HG03159 (cell line): Measurements from ENCODE around the gene AP3S1.
"Not testable (repeated sequence)": the region's sequence is repeated elsewhere in the genome, so short reads cannot be mapped to it uniquely, and the experiment has no call there.

Experiments
- ATAC-seq: cut with Tn5 transposase; IDR thresholded peaks from one replicate; pipeline ENCODE4 v1.9.1; 2021; ENCODE audit warnings: mild to moderate bottlenecking, moderate library complexity; ENCODE audit not compliant: unreplicated experiment

AP3S1 gene

DNA sequence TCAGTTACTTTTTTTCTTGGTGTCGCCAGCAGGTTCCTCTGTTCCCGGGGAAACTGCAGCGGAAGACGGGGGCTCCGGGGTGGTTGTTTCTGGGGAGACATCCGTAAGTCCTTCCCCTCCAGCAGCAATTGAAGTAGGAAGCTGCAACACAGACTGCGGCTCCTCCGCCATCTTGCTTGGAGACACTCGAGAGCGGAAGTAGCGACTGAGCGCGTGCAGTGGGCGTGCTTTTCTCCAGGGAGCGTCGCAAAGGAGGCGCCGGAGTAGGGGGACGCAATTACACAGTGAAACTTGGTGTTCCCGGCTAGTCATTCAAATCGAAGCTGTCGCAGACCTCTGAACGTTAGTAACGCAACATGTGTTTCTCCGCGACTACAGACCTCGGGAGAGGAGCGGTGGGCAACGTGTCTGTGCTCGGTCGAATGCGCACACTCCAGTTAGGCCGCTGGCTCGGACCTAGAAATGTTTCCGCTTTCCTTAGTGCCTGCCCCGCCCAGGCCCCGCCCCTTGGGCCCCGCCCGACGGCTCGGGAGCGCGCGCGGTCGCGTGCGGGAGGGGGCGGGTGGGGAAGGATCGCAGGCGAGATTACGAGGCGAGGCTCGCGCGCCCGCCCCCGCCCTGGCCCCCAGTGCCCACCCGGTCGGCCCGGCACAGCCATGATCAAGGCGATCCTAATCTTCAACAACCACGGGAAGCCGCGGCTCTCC, at the start of gene AP3S1, which contains the start of gene ATG12:
Gene AP3S1, plus strand, starts transcription at position 554 of the 707 bp plus-strand sequence. Its CDS starts 103 bp downstream, at position 657.
Gene ATG12, minus strand, starts transcription at position 184 of the 707 bp plus-strand sequence. Its CDS starts 13 bp downstream, at position 171.
- ATAC-seq: peak; percentile 85

DNA sequence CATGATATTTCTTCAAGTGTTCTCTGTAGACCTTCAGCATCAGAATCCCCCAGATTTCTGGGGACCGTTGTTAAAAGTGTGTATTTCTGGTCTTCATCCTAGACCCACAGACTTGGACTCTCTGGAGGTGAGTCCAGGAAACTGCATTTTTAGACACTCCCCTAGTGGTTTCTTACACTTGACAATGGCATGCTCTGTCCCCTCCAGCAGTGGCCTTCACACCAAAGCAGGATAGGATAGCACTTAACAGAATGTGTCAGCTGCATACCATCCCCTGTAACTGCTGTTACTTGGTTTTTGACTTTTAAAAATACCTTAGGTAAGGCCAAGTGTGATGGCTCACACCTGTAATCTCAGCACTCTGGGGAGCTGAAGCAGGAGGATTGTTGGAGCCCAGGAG, 46.0 kb upstream of the AP3S1 start:
- ATAC-seq: no peak

DNA sequence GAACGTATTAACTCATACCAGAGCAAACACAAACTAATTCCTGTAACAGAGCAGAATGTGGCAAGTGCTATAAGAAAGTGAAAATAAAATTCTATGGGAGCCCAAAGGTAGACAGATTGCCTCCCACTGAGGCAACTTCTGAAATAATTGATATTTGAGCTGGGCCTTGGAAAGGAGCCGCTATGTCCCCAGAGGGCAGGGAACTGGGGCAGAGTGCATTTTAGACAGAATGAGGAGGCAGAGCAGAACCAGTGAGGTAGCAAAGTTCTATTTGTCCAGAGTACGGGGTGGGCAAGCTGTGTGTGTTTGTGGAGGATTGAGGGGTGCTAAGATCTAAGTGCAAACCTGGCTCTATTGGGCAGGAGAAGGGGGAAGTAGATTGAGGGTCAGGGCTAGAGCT, 45.1 kb upstream of the AP3S1 start:
- ATAC-seq: no peak

DNA sequence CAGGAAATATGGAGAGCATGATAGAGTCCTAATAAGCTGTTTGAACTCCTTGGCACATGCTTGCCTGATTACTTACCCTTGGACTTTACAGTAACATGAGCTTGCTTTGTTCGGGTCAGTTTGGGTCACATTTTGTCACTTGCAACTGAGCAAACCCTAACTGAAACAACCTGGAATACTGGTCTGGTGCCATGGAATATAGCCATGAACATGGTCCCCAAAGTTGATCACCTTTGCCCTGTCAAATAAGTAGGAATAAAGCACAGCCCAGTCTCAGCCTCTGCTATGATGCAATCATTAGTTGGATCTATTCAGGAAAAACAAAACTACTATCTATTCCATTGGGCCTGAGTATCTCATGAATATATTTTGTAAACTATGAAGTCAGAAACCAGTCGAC, 43.5 kb upstream of the AP3S1 start:
- no peak for ATAC-seq

DNA sequence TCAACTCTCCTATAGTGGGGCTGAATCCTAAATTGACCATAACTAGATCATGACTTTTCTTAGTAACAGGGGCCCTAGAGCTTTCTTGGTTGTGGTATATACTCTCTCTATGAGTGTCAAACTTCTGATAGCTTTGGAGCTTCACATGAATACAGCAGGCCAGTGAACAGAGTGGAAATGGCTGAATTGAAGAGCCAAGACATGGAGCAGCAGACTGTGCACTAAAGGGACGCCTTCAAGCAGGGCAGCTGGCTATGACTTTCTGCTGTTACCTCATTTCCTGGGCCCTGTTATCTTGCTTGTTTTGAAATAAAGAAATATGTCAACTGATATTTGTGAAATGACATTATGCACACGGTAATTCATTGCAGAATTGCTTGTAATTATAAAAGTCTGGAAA, 41.6 kb upstream of the AP3S1 start:
- ATAC-seq: no peak

DNA sequence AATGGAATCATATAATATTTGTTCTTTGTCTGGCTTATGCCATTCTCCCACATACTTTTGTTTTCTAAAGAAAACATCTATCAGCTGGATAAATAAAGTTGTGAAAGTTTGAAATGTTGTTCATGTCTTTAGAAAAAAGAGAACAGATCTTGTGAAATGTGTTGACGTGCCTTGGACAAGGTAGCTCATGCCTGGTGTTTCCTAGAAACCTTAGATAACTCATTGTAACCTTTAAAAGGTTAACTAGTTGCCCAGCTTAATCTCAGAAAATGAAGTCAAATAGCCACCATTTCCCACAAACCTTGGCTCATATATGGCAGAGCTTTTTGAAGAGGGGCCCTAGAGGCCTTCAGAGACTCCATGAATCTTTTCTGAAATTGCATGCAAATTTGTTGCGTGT, 40.6 kb upstream of the AP3S1 start:
- no peak for ATAC-seq

DNA sequence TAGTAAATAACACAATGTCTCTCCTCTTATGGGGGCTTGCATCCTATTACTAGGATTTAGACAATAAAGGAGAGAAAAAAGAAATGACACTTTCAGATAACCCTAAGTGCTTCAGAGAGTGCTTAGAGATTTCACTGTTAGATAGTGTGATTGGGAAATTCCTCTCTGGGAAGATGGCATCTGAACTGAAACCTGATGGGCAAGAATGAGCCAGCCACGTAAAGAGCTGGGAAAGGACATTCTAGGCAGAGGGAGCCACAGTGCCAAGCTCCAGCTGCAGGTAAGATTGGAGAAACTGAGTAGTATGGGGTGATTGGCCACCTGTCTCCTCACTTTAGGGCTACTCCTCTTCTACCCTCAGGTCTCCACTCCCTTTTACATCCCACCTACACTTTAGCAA, 39.8 kb upstream of the AP3S1 start:
- ATAC-seq: no peak

DNA sequence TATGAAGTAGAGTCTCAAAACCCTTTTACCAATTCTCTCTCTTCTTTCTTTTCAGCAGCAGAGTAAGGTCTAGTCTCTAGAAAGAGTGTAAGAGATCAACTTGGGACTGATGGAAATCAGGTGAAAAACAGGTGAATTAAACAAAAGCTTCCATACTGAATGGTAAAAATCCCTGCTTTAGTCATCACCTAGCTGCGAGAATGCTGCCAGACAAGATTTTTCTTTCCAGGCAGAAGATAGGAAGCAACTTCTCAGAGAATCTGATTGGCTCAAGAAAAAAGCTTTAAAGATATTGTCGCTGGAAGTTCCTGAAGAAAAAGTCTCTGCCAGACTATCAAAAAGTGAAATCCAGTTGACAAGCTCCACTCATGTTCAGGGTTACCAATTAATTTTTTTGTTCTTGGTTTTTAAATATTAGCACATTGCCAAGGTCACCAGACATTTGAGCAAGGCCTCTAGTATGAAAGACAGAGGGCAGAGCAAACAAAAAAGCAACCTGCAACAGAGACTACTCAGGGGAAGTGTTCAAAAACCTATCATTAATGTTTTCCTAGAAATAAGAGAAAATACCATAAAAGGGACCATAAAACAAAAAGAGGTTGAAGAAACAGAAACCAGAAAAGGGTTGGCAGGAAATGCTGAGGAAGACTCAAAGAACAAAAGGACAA, 34.6 kb upstream of the AP3S1 start:
- ATAC-seq: no peak

DNA sequence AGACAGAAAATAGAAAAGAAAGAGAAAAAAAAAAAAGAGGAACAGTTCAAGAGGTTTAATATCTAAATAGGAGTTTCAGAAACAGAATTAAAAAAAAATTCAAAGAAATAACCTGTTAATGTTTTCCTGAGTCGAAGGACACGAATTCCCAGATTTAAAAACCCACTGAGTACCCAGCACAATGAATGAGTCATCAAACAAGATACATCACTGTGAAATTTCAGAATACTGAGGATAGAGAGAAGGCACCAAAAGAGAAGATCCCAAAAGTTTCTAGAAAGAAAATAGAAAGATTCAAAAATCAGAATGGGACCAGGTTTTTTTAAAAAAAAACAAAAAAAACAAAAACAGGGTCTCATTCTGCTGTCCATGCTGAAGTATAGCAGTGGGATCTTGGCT, 34.1 kb upstream of the AP3S1 start:
- ATAC-seq: no peak

DNA sequence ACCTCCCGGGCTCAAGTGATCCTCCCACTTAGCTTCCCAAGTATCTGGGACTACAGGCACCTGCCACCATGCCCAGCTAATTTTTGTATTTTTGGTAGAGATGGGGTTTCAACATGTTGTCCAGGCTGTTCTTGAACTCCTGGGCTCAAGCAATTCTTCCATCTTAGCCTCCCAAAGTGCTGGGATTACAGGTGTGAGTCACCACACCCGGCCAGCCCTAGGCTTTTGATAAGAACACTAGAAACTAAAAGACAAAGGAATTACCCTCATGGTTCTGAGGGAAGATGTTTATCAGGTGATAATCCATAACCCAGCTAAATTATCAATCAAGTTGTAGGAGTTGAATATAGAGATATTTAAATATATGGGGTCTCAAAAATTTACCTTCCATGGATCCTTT, 33.7 kb upstream of the AP3S1 start:
- not testable (repeated sequence) for ATAC-seq

DNA sequence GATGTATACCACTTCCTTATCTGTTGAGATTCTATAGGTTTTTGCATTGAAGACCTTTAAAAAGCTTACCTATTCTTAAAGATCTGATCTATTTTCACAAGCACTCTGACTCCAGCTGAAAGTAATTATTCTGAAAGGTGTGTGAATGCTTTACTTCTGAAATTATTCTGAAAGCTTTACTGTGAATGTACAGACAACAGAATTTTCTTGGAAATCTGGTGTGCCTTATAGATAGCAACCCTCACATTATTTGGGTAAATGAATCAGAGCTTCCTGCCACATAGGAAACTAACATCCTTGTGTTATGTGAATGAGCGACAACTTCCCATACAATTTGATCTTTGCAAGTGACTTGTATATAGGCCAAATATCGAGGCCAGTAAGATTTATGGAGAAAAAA, 31.8 kb upstream of the AP3S1 start:
- ATAC-seq: no peak

DNA sequence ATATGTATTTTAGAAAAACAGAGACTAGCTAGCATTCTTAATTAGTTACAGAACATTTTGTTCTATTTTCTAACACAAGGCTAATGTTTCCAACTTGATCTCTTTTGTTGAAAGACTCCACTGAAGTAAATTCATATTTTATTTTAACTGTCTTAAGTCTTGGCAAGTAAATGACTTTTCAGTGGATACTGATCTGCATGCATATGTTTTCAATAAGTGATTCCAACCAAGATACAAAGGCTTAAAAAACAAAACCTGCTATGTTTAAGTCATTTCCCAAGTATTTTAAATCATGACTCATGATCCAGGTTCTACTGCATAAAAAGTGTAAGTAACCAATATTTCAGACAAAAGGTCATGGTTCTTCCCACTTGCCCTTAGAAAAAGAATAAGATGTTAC, 31.0 kb upstream of the AP3S1 start:
- no peak for ATAC-seq

DNA sequence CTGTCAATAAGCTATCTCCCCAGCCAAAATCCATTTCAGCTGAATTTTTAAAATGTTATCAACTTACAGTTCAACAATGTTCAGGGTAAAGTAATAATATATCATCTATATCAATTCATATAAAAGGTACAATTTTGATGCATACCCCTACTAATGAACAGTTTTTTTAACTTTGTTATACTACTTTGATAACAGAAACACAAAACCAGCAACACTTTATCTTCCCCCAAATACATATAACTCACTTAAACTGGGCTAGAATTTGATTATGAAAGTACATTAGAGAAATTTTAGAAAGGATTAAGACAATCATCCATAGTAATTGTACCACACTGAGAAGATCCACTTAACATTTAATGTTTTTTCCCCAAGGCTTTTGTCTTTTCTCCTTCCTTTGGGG, 30.3 kb upstream of the AP3S1 start:
- no peak for ATAC-seq

DNA sequence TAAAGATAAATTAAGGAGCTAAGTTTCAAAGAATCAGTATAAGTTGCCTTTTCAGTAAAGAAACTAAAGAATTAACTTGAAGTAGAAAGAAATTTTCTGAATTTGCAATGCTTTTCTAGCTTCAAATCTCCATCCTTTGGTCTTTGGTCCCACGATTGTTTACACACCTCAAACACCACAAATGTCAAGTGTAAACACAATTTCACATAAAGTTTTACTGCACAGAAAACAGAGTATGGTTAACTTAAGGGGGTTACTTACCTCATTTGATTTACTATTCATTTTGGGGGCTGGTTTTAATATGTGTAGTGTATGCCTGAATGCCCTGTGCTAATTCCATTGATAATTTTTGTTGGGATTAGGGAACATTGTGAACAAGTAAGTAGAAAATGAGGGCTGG, 29.4 kb upstream of the AP3S1 start:
- ATAC-seq: no peak

DNA sequence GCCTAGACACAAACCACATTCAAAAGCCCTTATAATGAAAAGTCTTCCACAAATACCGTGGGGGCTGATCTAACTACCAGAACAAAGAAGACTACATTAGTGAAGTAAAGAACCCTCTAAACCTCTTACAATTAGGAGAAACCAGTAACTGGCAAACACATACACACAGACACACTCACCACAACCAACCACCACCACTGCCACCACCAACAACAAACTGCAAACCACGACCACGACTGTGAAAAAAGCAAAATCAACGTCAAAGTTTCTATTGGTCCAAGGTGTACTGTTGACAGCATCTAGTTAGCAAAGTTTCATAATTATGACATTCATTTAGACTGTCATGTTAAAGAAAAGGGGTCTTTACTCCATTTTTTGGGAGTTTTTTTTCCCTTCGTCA, 28.0 kb upstream of the AP3S1 start:
- no peak for ATAC-seq

DNA sequence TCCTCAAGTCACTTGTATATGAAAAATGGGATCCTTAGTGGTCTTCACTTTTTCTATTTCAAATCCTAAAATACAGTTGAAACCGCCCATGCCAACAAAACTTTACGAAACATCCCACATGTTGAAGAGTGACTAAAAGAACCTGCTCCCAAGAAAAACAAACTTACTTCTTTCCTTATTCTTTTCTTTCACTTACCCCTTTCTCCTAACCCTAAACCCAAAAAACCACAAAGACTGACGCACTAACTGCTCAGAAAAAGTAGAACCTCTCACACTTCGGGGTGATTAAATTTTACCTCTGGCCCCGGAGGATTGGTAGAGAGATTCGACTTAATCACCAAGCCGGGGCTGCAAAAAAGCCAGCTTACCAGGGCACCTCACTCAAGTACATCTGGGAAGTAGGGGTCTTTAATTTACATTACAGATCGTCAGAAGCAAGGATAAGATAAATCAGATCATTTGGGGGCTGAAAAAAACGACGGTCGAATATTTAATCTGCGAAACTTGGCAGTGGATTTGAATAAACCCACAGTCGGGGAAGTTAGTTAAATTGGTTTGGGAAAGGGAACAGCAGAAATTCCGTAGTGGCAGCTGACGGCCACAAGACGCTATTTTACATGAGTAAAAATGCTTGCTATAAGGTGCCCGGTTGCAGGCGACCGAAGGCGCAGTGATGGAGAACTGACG, 26.6 kb upstream of the AP3S1 start:
- ATAC-seq: no peak

DNA sequence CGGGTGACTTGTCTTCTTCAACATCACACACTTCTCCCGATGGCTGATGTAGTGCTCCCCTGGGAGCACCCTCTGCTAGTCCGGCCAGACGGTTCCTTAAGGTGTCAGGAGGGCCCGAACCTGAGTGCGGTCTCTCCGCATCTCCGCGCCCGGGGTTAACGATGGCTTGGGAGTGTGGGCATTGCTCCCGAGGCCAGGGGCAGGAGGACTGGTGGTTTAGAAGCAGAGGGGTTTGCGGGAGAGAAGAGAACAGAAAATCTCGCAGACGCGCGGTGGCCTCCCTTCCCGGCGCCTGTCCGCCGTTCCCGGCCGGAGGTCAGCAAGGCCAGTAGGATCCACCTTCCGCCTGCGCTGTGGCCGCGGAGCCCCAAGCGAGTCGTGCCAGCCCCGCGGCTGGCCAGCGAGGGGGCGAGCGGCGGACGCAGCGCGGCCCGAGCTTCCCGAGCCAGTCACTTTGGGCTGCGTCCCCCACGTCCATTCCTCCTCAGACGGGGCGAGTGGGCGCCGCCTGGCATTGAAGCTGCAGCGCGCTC, 26.0 kb upstream of the AP3S1 start:
- ATAC-seq: no peak

DNA sequence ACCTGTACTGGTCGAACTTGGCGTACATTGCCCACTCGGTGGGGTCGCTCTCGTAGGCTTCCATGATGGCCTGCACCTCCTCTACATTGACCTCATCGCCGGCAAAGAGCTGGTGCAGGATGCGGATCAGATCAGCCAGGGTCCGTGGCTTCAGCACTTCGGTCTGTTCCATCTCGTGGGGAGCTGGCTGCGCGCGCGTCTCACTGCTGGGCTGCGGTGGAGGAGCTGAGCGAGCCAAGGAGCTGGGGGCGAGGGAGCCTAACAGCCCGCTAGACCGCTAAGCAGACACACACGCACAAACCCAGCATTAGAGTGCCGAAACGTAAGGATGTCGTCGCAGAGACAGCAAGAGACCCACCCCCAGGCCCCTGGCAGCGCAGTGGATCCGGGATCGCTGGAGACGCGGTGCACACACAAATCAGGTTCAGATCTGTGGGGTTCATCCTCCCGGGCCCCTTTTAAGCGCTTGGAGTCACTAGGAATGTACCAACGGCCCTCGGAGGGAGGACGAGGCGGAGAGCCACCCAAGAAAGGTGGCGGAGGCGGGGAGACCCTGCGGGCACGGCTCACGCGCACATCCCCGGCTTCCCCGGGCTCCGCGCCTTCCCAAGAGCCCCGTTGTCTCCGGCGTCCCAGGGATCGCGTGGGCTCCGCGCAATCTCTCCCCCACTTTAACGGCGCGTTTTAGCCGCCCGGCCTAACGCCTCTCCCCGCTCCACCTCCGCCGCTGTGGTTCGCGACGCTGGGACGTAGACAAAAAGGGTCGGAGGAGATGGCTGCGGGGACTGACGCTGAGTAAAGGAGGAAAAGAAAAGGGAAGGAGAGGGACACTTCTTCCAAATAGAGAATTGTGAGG, 25.3 kb upstream of the AP3S1 start, which contains the start of gene CDO1:
Gene CDO1, minus strand, starts transcription at position 434 of the 856 bp plus-strand sequence. Its CDS starts 262 bp downstream, at position 172.
- no peak for ATAC-seq

DNA sequence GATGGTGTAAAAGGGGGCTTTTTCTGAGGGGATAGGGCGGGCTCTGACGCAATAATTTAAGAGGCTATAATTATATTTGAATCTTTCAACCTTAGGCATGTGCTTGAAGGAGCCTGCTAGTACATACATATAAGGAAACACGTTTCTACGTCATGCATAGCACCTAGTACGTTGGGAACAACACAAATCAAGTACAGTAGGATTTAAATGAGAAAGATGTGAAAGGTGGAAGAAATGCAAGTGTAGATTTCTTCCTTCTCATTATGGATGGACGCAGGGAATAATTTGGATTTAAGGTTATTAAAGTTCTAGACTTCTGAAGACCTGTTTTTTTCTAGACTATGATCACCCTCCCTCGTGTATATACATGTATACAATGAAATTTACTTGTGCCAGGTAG, 24.3 kb upstream of the AP3S1 start:
- ATAC-seq: no peak

DNA sequence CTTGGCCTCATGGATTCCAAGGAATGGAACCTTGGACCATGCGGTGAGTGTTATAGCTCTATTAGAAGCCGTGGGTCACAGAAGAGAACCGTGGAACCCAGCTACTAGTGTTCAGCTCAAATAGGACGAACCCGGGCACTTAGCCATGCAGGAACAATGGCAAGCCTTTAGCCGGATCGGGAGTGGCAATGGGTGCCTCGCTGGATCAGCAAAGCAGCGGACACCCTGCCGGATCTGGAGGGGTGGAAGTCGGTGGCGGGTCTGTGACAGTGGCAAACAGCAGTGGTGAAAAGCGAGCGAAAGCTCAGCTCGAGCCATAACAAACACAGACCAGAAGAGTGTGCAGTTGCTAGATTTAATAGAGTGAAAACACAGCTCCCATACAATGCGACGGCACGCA, 22.9 kb upstream of the AP3S1 start:
- no peak for ATAC-seq

DNA sequence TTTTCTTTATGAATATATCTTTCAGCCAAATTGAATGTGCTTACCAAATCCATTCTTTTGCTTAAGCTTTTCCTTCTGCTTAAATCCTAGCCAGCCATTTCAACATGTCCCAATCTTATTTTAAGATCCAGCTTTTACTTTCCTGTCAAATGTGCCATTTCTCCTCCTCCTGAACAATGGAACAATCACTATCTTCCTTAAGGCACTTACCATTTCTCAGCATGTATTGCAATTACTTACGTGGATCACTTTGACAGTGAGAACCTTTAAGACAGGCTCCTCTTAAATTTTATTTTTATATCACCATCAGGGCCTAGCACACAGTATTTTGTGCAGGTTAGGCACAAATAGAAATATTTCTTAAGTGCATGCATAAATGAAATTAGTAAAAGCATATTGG, 20.9 kb upstream of the AP3S1 start:
- no peak for ATAC-seq
